ENCODE data around the gene OCA2.

GRCh38 chr15:27958911-27959578 is 140.1 kb downstream of the OCA2 start:
- TF ChIP-seq POLR2A (IDR thresholded peaks at IDR 0.05) (no peak), CTCF (IDR thresholded peaks at IDR 0.05) (no peak)
